Smooth muscle cell (in vitro differentiated cells): ENCODE data around the gene TIMM9. TPM values are rescaled to one million over a fixed set of nuclear protein-coding genes. Genes with fewer than 3 reads are reported as not detected.

ENCODE experiments used
- DNase-seq: peaks from one replicate; lab custom pipeline; 2025; ENCODE audit not compliant: unreplicated experiment; lab: John Stamatoyannopoulos, UW
- H2AFZ ChIP-seq: fragments of 200-600 bp; sonication (generic); 2 replicates; pipeline ENCODE4 v1.6.0; 2016; ENCODE audit warnings: antibody characterized with exemption, low read depth, mild to moderate bottlenecking
- H3F3A ChIP-seq: fragments of 200-600 bp; sonication (generic); 2 replicates; pipeline ENCODE4 v1.6.0; 2017; ENCODE audit warnings: antibody characterized with exemption, low read depth
- H3K27ac ChIP-seq: fragments of 200-600 bp; sonication (generic); 2 replicates; pipeline ENCODE4 v1.5.1; 2016; ENCODE audit warnings: low read depth, mild to moderate bottlenecking
- H3K27me3 ChIP-seq: fragments of 200-600 bp; sonication (generic); 2 replicates; pipeline ENCODE4 v1.6.1; 2016; ENCODE audit warnings: low read depth, mild to moderate bottlenecking
- H3K36me3 ChIP-seq: fragments of 200-600 bp; sonication (generic); 2 replicates; pipeline ENCODE4 v1.5.1; 2016; ENCODE audit warnings: low read depth
- H3K4me1 ChIP-seq: fragments of 200-600 bp; sonication (generic); 2 replicates; pipeline ENCODE4 v1.5.1; 2016; ENCODE audit warnings: low read depth
- H3K4me2 ChIP-seq: fragments of 200-600 bp; sonication (generic); 2 replicates; pipeline ENCODE4 v1.6.0; 2016; ENCODE audit warnings: mild to moderate bottlenecking
- H3K4me3 ChIP-seq: fragments of 200-600 bp; sonication (generic); 2 replicates; pipeline ENCODE4 v1.5.1; 2016; ENCODE audit warnings: mild to moderate bottlenecking
- H3K79me2 ChIP-seq: fragments of 200-600 bp; sonication (generic); 2 replicates; pipeline ENCODE4 v1.6.0; 2016; ENCODE audit warnings: low read depth, mild to moderate bottlenecking
- H3K9ac ChIP-seq: fragments of 200-600 bp; sonication (generic); 2 replicates; pipeline ENCODE4 v1.6.0; 2016; ENCODE audit warnings: low read depth
- H3K9me3 ChIP-seq: fragments of 200-600 bp; sonication (generic); replicated peaks from 2 replicates; pipeline ENCODE4 v1.5.1; 2016; ENCODE audit warnings: low read depth
- H4K20me1 ChIP-seq: fragments of 200-600 bp; sonication (generic); 2 replicates; pipeline ENCODE4 v1.6.0; 2016; ENCODE audit warnings: low read depth
- CTCF ChIP-seq: fragments of 200-600 bp; sonication (generic); IDR thresholded peaks from 2 replicates; pipeline ENCODE4 v1.5.1; 2017; ENCODE audit warnings: borderline replicate concordance, mild to moderate bottlenecking, antibody characterized with exemption; ENCODE audit not compliant: insufficient read depth, poor library complexity, severe bottlenecking
- WGBS: methylation state at CpG from one replicate; pipeline ENCODE4 v1.1.7; 2016; ENCODE audit warnings: low lambda C conversion rate; 5-methylcytosine and 5-hydroxymethylcytosine counted together
- polyA plus RNA-seq: library from polyadenylated mRNA; unstranded; fragments of >200 nt; fragmentation: Nextera tagmentation; extraction: Ambion mirVana; gene quantifications from 2 replicates; pipeline ENCODE4 v1.2.1, GENCODE V29; 2016
- total RNA-seq: library from RNA; depleted of rRNA; stranded (reverse); fragments of >200 nt; gene quantifications from 2 replicates; pipeline ENCODE4 v1.2.3, GENCODE V29; 2014

The TIMM9 gene
- total and polyA plus RNA-seq, 2 experiments from 2014 or later = 40.2 to 51.8 TPM

DNA sequence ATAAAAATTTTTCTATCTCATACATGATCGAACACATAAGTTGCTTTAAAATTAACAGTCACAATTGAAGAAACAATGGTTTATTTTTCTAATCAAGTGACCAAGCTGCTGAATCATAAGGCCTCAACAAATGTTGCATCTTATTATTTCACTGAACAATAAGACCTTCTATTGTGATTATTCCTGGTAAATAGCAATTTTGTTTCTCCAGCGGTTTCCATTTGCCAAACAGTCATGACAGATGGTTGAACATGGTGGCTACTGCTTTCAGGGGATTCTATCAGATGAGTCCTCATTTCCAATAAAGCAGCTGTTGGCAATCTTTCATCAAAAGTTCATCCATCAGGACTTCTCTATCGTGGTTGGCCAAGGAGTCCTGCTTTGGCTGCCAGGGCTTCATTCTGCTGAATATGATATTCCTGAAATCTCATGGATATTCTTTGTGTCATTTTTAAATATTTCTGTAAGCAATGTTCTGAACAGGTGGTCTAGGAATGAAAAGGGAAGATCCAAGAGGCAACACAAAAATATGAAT lies 18.6 kb downstream of the TIMM9 start:
- no peaks in the 10 kb centered on the region for H3K27me3 ChIP-seq
- H3K9me3 ChIP-seq = no peaks in the 10 kb centered on the region
- TF ChIP-seq CTCF = no peak
- H2AFZ ChIP-seq = no peak overlapping the region
- H3K27ac ChIP-seq = no peak overlapping the region
- no peaks in the 10 kb centered on the region for H4K20me1 ChIP-seq
- no peaks in the 10 kb centered on the region for H3K4me1 ChIP-seq
- peaks cover 6% of the 10 kb centered on the region for H3K36me3 ChIP-seq
- no peak overlapping the region for H3K4me3 ChIP-seq
- H3K79me2 ChIP-seq = no peaks in the 10 kb centered on the region
- H3F3A ChIP-seq = no peaks in the 10 kb centered on the region
- H3K9ac ChIP-seq = no peak overlapping the region
- no peak overlapping the region for H3K4me2 ChIP-seq
- WGBS = 98% methylated on average over 3 of the region's 3 CpGs
- no peak for DNase-seq

DNA sequence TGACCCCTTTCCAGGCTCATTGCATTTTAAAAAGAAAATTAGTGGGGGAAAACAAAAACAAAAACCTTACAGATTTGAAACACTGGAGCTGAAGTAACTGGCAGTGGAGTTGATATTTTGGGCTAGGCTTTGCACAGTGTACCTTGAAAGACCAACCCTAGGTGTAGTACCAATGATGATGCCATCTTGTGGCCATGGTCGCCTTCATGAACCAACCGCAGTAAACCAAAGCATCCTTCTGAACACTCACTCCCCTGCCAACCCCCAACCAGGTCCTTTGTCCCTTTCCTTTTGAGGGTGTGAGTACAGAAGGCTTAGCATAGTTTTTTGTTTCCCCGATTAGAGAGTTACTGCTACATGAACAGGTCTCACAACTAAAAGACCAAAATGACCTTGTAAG lies 25.7 kb downstream of the TIMM9 start:
- Histone ChIP-seq H3K79me2 (no peaks in the 10 kb centered on the region), H3K27me3 (no peaks in the 10 kb centered on the region), H3F3A (no peaks in the 10 kb centered on the region), H3K9ac (no peak overlapping the region), H2AFZ (no peak overlapping the region), H3K27ac (no peak overlapping the region), H3K4me3 (no peak overlapping the region), H3K36me3 (no peaks in the 10 kb centered on the region), H3K4me1 (no peaks in the 10 kb centered on the region), H3K9me3 (no peaks in the 10 kb centered on the region), H3K4me2 (no peak overlapping the region), H4K20me1 (no peaks in the 10 kb centered on the region)
- no peak for DNase-seq
- 87% methylated on average over 3 of the region's 3 CpGs for WGBS
- TF ChIP-seq CTCF = no peak

GRCh38 chr14:58398895-58399294 lies 28.4 kb downstream of the TIMM9 start:
- H3K4me3 ChIP-seq = no peak overlapping the region
- no peaks in the 10 kb centered on the region for H3K36me3 ChIP-seq
- H3F3A ChIP-seq = no peaks in the 10 kb centered on the region
- no peaks in the 10 kb centered on the region for H4K20me1 ChIP-seq
- H3K27ac ChIP-seq = no peak overlapping the region
- DNase-seq = no peak
- H3K4me1 ChIP-seq = peaks cover 5% of the 10 kb centered on the region
- H3K9me3 ChIP-seq = no peaks in the 10 kb centered on the region
- no peak overlapping the region for H2AFZ ChIP-seq
- H3K9ac ChIP-seq = no peak overlapping the region
- WGBS = 92% methylated on average over 3 of the region's 3 CpGs
- H3K79me2 ChIP-seq = no peaks in the 10 kb centered on the region
- H3K4me2 ChIP-seq = no peak overlapping the region
- H3K27me3 ChIP-seq = no peaks in the 10 kb centered on the region
- no peak for TF ChIP-seq CTCF

GRCh38 chr14:58398495-58398894 lies 28.8 kb downstream of the TIMM9 start:
- H2AFZ ChIP-seq = no peak overlapping the region
- H3K27ac ChIP-seq = no peak overlapping the region
- H3K4me2 ChIP-seq = no peak overlapping the region
- no peak overlapping the region for H3K4me3 ChIP-seq
- H3K9me3 ChIP-seq = no peaks in the 10 kb centered on the region
- H4K20me1 ChIP-seq = no peaks in the 10 kb centered on the region
- TF ChIP-seq CTCF = no peak
- peaks cover 5% of the 10 kb centered on the region for H3K4me1 ChIP-seq
- DNase-seq = no peak
- H3K9ac ChIP-seq = no peak overlapping the region
- H3K79me2 ChIP-seq = no peaks in the 10 kb centered on the region
- no peaks in the 10 kb centered on the region for H3K27me3 ChIP-seq
- no peaks in the 10 kb centered on the region for H3F3A ChIP-seq
- no peaks in the 10 kb centered on the region for H3K36me3 ChIP-seq
